HG03175 (cell line): ENCODE results near the gene TM9SF3.

Experiments used
- ATAC-seq: cut with Tn5 transposase; IDR thresholded peaks from one replicate; pipeline ENCODE4 v1.9.1; 2021; ENCODE audit warnings: mild to moderate bottlenecking, moderate library complexity; ENCODE audit not compliant: unreplicated experiment

Gene TM9SF3

GRCh38 chr10:96586419-96587263, at the start of gene TM9SF3:
TM9SF3 (minus strand) TSS chr10:96587012; CDS start chr10:96586835, 177 bp downstream.
- peak; percentile 79 for ATAC-seq

- ATAC-seq = no peak
Measured at GRCh38 chr10:96636551-96636950, 49.7 kb upstream of the TM9SF3 start.

GRCh38 chr10:96632974-96633710, 46.3 kb upstream of the TM9SF3 start:
- ATAC-seq = no peak

GRCh38 chr10:96627292-96627691, 40.5 kb upstream of the TM9SF3 start:
- ATAC-seq = no peak

- no peak for ATAC-seq
Measured at GRCh38 chr10:96626795-96627194, 40.0 kb upstream of the TM9SF3 start.

- no peak for ATAC-seq
Measured at GRCh38 chr10:96625173-96625572, 38.4 kb upstream of the TM9SF3 start.

GRCh38 chr10:96622013-96622787, 35.4 kb upstream of the TM9SF3 start:
- no peak for ATAC-seq

- no peak for ATAC-seq
Measured at GRCh38 chr10:96619796-96620773, 33.3 kb upstream of the TM9SF3 start.

- no peak for ATAC-seq
Measured at GRCh38 chr10:96619120-96619519, 32.3 kb upstream of the TM9SF3 start.

GRCh38 chr10:96618653-96619052, 31.8 kb upstream of the TM9SF3 start:
- ATAC-seq = no peak

- ATAC-seq = no peak
Measured at GRCh38 chr10:96616961-96617360, 30.1 kb upstream of the TM9SF3 start.

GRCh38 chr10:96614515-96614914, 27.7 kb upstream of the TM9SF3 start:
- no peak for ATAC-seq

GRCh38 chr10:96613576-96613975, 26.8 kb upstream of the TM9SF3 start:
- no peak for ATAC-seq

- no peak for ATAC-seq
Measured at GRCh38 chr10:96612055-96612830, 25.4 kb upstream of the TM9SF3 start.

- ATAC-seq = no peak
Measured at GRCh38 chr10:96610817-96611216, 24.0 kb upstream of the TM9SF3 start.

- no peak for ATAC-seq
Measured at GRCh38 chr10:96609510-96609909, 22.7 kb upstream of the TM9SF3 start.

- no peak for ATAC-seq
Measured at GRCh38 chr10:96608805-96609204, 22.0 kb upstream of the TM9SF3 start.

- no peak for ATAC-seq
Measured at GRCh38 chr10:96608262-96608661, 21.4 kb upstream of the TM9SF3 start.

- no peak for ATAC-seq
Measured at GRCh38 chr10:96606946-96607345, 20.1 kb upstream of the TM9SF3 start.
